OCI-LY1 (cell line): ENCODE data around the gene ESR1.

Experiments used
- CTCF ChIP-seq: fragments of 200-600 bp; sonication (generic), shearing (Covaris generic); IDR thresholded peaks from 2 replicates; pipeline ENCODE4 v1.5.1; 2017; ENCODE audit warnings: mild to moderate bottlenecking, antibody characterized with exemption, low read length, moderate library complexity, mixed read lengths
- EZH2 ChIP-seq: fragments of 200-600 bp; sonication (generic), shearing (Covaris generic); IDR thresholded peaks from 2 replicates; pipeline ENCODE4 v1.8.0; 2017; ENCODE audit warnings: borderline replicate concordance, mixed run types, mild to moderate bottlenecking, antibody characterized with exemption, low read length, moderate library complexity, mixed read lengths

GRCh38 chr6:151881231-151881630 is 73.7 kb downstream of the ESR1 start:
- TF ChIP-seq CTCF (no peak), EZH2 (no peak)
